ENCODE results near the gene HLA-DOB. TPM values are rescaled to one million over a fixed set of nuclear protein-coding genes. Genes with fewer than 3 reads are reported as not detected.

HLA-DOB gene
- total and polyA plus RNA-seq, 10 of the 15 experiments (the other 5 are each of a cell fraction or from before 2014, with no cell fraction given) = 27.4 to 79.1 (median 37.0) TPM

GRCh38 chr6:32843979-32844838 is 27.4 kb upstream of the HLA-DOB start, which contains the start of gene PSMB8 (continued):
- TF ChIP-seq ZNF687 (IDR thresholded peaks at IDR 0.05) (0 out of 2 replicates have a peak, but pooled peaks have one; percentile 62), RFX5 (IDR thresholded peaks at IDR 0.05; ENCODE audit: low read depth, low read length) (peak; percentile 100), E2F4 (IDR thresholded peaks at IDR 0.05; ENCODE audit: low read depth, low read length) (no peak), IRF3 (IDR thresholded peaks at IDR 0.05) (peak; percentile 40; the same call in 1 of the 2 replicates), IRF4 (IDR thresholded peaks at IDR 0.05; ENCODE audit: low read depth, low read length) (peak; percentile 93), RUNX3 (IDR thresholded peaks at IDR 0.05; ENCODE audit: low read length) (no peak), PRDM15 (CRISPR knock-in tag; IDR thresholded peaks at IDR 0.05) (no peak), ZNF207 (IDR thresholded peaks at IDR 0.05; ENCODE audit: borderline replicate concordance) (0 out of 2 replicates have a peak, but pooled peaks have one; percentile 21), POU2F2 (IDR thresholded peaks at IDR 0.05; ENCODE audit: borderline replicate concordance, low read depth, low read length) (peak; percentile 82), ZNF592 (IDR thresholded peaks at IDR 0.05) (no peak), ESRRA (IDR thresholded peaks at IDR 0.05; ENCODE audit: low read length) (no peak)

Data from GM12878 (cell line).